IMR-90 (cell line): ENCODE data around the gene C9orf78. TPM values are rescaled to one million over a fixed set of nuclear protein-coding genes. Genes with fewer than 3 reads are reported as not detected.

Source experiments
- ATAC-seq: fragments of 200-7000 bp; cut with Tn5 transposase; 2 replicates; pipeline ENCODE4 v1.9.1; 2020; ENCODE audit warnings: low read depth, mild to moderate bottlenecking, moderate library complexity
- BruUV-seq: library from RNA; stranded (reverse); fragments of 400-500 nt; replicated peaks from 2 replicates; lab custom pipeline; 2021; lab: Mats Ljungman, UMichigan
- CTCF ChIA-PET: fragments of 300-600 bp; formaldehyde crosslinking; extraction: SDS; loops from one replicate; lab custom pipeline; 2021; ENCODE audit warnings: antibody characterized with exemption; lab: Yijun Ruan, JAX
- POLR2A ChIA-PET: fragments of 300-600 bp; sonication (Branson Sonifier 250); formaldehyde crosslinking; loops from one replicate; lab custom pipeline; 2022; ENCODE audit warnings: antibody characterized with exemption; ENCODE audit not compliant: unreplicated experiment; lab: Charles Lee
- DNase-seq: peaks from one replicate; pipeline ENCODE4 v3.0.0; 2013
- H2AFZ ChIP-seq: replicated peaks from 2 replicates; pipeline ENCODE3; 2013; ENCODE audit warnings: low read length, mild to moderate bottlenecking; ENCODE audit not compliant: poor library complexity
- H2AK5ac ChIP-seq: 2 replicates; pipeline ENCODE4 v1.6.1; 2013; ENCODE audit warnings: low read depth, low read length, inconsistent platforms
- H2AK9ac ChIP-seq: replicated peaks from 2 replicates; pipeline ENCODE3; 2013; ENCODE audit warnings: mild to moderate bottlenecking, low read depth, low read length, moderate library complexity; ENCODE audit not compliant: poor library complexity
- H2BK120ac ChIP-seq: 2 replicates; pipeline ENCODE4 v1.6.1; 2013; ENCODE audit warnings: low read depth, low read length, inconsistent platforms
- H2BK15ac ChIP-seq: 3 replicates; pipeline ENCODE4 v1.6.1; 2013; ENCODE audit warnings: low read depth, low read length, inconsistent platforms
- H2BK20ac ChIP-seq: 2 replicates; pipeline ENCODE4 v1.6.1; 2013; ENCODE audit warnings: low read depth, mild to moderate bottlenecking, inconsistent platforms, low read length, moderate library complexity
- H2BK5ac ChIP-seq: 2 replicates; pipeline ENCODE4 v1.6.1; 2013; ENCODE audit warnings: mild to moderate bottlenecking, low read depth, low read length, inconsistent platforms; ENCODE audit not compliant: poor library complexity, severe bottlenecking
- H3K14ac ChIP-seq: replicated peaks from 2 replicates; pipeline ENCODE4 v1.6.1; 2013; ENCODE audit warnings: low read depth, low read length, inconsistent platforms
- H3K18ac ChIP-seq: 2 replicates; pipeline ENCODE4 v1.6.1; 2013; ENCODE audit warnings: low read depth, low read length, control low read depth
- H3K23ac ChIP-seq: 2 replicates; pipeline ENCODE4 v1.6.1; 2013; ENCODE audit warnings: low read depth, low read length, inconsistent platforms
- H3K27ac ChIP-seq: 2 replicates; pipeline ENCODE4 v1.5.1; 2013; ENCODE audit warnings: mild to moderate bottlenecking, control low read depth, low read length; ENCODE audit not compliant: insufficient read depth
- H3K27me3 ChIP-seq: 2 replicates; pipeline ENCODE4 v1.6.1; 2013; ENCODE audit warnings: low read length; ENCODE audit not compliant: control insufficient read depth, insufficient read depth
- H3K36me3 ChIP-seq: 2 replicates; pipeline ENCODE4 v1.6.1; 2013; ENCODE audit warnings: low read length, mixed read lengths; ENCODE audit not compliant: control insufficient read depth, insufficient read depth
- H3K4ac ChIP-seq: 2 replicates; pipeline ENCODE4 v1.6.1; 2013; ENCODE audit warnings: low read depth, low read length, inconsistent platforms
- H3K4me1 ChIP-seq: 2 replicates; pipeline ENCODE4 v1.6.1; 2013; ENCODE audit warnings: low read length, mixed read lengths; ENCODE audit not compliant: control insufficient read depth, insufficient read depth
- H3K4me2 ChIP-seq: 2 replicates; pipeline ENCODE4 v1.6.1; 2013; ENCODE audit warnings: low read depth, mild to moderate bottlenecking, control low read depth, low read length, moderate library complexity
- H3K4me3 ChIP-seq: 2 replicates; pipeline ENCODE4 v1.5.1; 2013; ENCODE audit warnings: low read depth, mild to moderate bottlenecking, control low read depth, low read length, moderate library complexity; ENCODE audit not compliant: insufficient read depth
- H3K56ac ChIP-seq: 2 replicates; pipeline ENCODE4 v1.6.1; 2013; ENCODE audit warnings: low read length, inconsistent platforms; ENCODE audit not compliant: insufficient read depth; ENCODE audit errors: extremely low read depth
- H3K79me1 ChIP-seq, 2 experiments: 2 replicates each; pipeline ENCODE4 v1.6.1; 2013; ENCODE audit warnings: low read length in 2 of 2, inconsistent platforms in 1 of 2, low read depth in 1 of 2
- H3K9ac ChIP-seq: 2 replicates; pipeline ENCODE4 v1.6.1; 2013; ENCODE audit warnings: low read depth, low read length, control low read depth
- H3K9me1 ChIP-seq: 2 replicates; pipeline ENCODE4 v1.6.1; 2013; ENCODE audit warnings: low read length, inconsistent platforms; ENCODE audit not compliant: insufficient read depth
- H3K9me3 ChIP-seq: 2 replicates; pipeline ENCODE4 v1.6.1; 2013; ENCODE audit warnings: low read length; ENCODE audit not compliant: control insufficient read depth, insufficient read depth
- H4K20me1 ChIP-seq: 2 replicates; pipeline ENCODE4 v1.6.1; 2013; ENCODE audit warnings: low read length, inconsistent platforms; ENCODE audit not compliant: insufficient read depth
- H4K5ac ChIP-seq: 2 replicates; pipeline ENCODE4 v1.6.1; 2013; ENCODE audit warnings: mild to moderate bottlenecking, low read depth, low read length, control low read depth
- H4K8ac ChIP-seq, 2 experiments: 2 replicates each; pipeline ENCODE4 v1.6.1; 2013; ENCODE audit warnings: low read depth in 2 of 2, low read length in 2 of 2, control low read depth in 1 of 2, inconsistent platforms in 1 of 2
- H4K91ac ChIP-seq: 2 replicates; pipeline ENCODE4 v1.6.1; 2013; ENCODE audit warnings: low read depth, low read length, inconsistent platforms; ENCODE audit not compliant: insufficient read depth
- CEBPB ChIP-seq: IDR thresholded peaks from 2 replicates; pipeline ENCODE4 v1.6.1; 2012; ENCODE audit warnings: low read depth, low read length, improper control_type of control experiment
- CHD1 ChIP-seq: IDR thresholded peaks from 2 replicates; pipeline ENCODE4 v1.6.1; 2012; ENCODE audit warnings: low read depth, low read length, improper control_type of control experiment
- FOS ChIP-seq: fragments of 150-350 bp; IDR thresholded peaks from 2 replicates; pipeline ENCODE4 v1.6.1; 2016; ENCODE audit warnings: low read depth, low read length
- MAFK ChIP-seq: IDR thresholded peaks from 2 replicates; pipeline ENCODE4 v1.6.1; 2012; ENCODE audit warnings: low read depth, low read length, improper control_type of control experiment
- MAZ ChIP-seq: IDR thresholded peaks from 2 replicates; pipeline ENCODE4 v1.6.1; 2012; ENCODE audit warnings: low read depth, mild to moderate bottlenecking, low read length, improper control_type of control experiment, moderate library complexity, borderline replicate concordance
- MXI1 ChIP-seq: IDR thresholded peaks from 2 replicates; pipeline ENCODE4 v1.6.1; 2012; ENCODE audit warnings: low read depth, mild to moderate bottlenecking, low read length, moderate library complexity, borderline replicate concordance
- NFE2L2 ChIP-seq: fragments of 150-350 bp; IDR thresholded peaks from 2 replicates; pipeline ENCODE4 v1.6.1; 2016; ENCODE audit warnings: low read depth, mild to moderate bottlenecking, low read length
- POLR2A ChIP-seq: IDR thresholded peaks from 2 replicates; pipeline ENCODE4 v1.6.1; 2012; ENCODE audit warnings: mild to moderate bottlenecking, low read depth, low read length
- RAD21 ChIP-seq: IDR thresholded peaks from 2 replicates; pipeline ENCODE4 v1.6.1; 2012; ENCODE audit warnings: low read length, improper control_type of control experiment
- RCOR1 ChIP-seq: IDR thresholded peaks from 2 replicates; pipeline ENCODE4 v1.6.1; 2012; ENCODE audit warnings: mild to moderate bottlenecking, low read length, improper control_type of control experiment; ENCODE audit not compliant: insufficient replicate concordance
- RFX5 ChIP-seq: IDR thresholded peaks from 2 replicates; pipeline ENCODE4 v1.8.0; 2012; ENCODE audit warnings: low read depth, mild to moderate bottlenecking, low read length, moderate library complexity
- SMC3 ChIP-seq: fragments of 150-350 bp; IDR thresholded peaks from 2 replicates; pipeline ENCODE4 v1.6.1; 2016; ENCODE audit warnings: low read depth, mild to moderate bottlenecking, antibody characterized with exemption, low read length, moderate library complexity
- WGBS, 2 experiments: methylation state at CpG; one replicate each; pipeline versions ENCODE4 v1.1.5 to v1.1.7; 2013; ENCODE audit warnings: missing lambda C conversion rate in 2 of 2; ENCODE audit not compliant: insufficient read length in 1 of 2; ENCODE audit errors: extremely low coverage in 2 of 2; 5-methylcytosine and 5-hydroxymethylcytosine counted together
- dilution Hi-C: fragments of 300-500 bp; cut with HindIII; formaldehyde crosslinking; loops from one replicate; pipeline ENCODE4 v1.14.3; 2018; ENCODE audit warnings: low sequenced_read_pairs; ENCODE audit not compliant: unreplicated experiment
- in situ Hi-C: fragments of 300-500 bp; cut with MboI; formaldehyde crosslinking; loops from 3 replicates; pipeline ENCODE4 v1.14.3; 2019; ENCODE audit warnings: low sequenced_read_pairs, inconsistent platforms, mixed read lengths
- intact Hi-C: fragments of 100-400 bp; cut with micrococcal nuclease; formaldehyde crosslinking; loops from 2 replicates; pipeline ENCODE4 v1.10.0; 2022
- polyA plus RNA-seq, 3 experiments: library from polyadenylated mRNA; depleted of rRNA; stranded (reverse); fragments of >200 nt; gene quantifications; 2 replicates each; pipeline ENCODE4 v1.2.3, GENCODE V29; 2012; ENCODE audit warnings: low replicate concordance in 1 of 3
- total RNA-seq: library from RNA; depleted of rRNA; stranded (reverse); fragments of >200 nt; gene quantifications from 2 replicates; pipeline ENCODE4 v1.2.3, GENCODE V29; 2012
- TF ChIP-seq, protein P1 (sequence below): fragments of 150-350 bp; IDR thresholded peaks from 2 replicates; pipeline ENCODE4 v1.6.1; 2016; ENCODE audit warnings: low read depth, mild to moderate bottlenecking, low read length, moderate library complexity, borderline replicate concordance
- TF ChIP-seq, protein P2 (sequence below): fragments of 150-350 bp; IDR thresholded peaks from 2 replicates; pipeline ENCODE4 v1.6.1; 2017; ENCODE audit warnings: mild to moderate bottlenecking, antibody characterized with exemption, low read length, low read depth
- TF ChIP-seq, protein P3 (sequence below): conservative IDR thresholded peaks from 2 replicates; pipeline ENCODE4 v1.5.1; 2012; ENCODE audit warnings: mild to moderate bottlenecking, low read depth, low read length, improper control_type of control experiment

The C9orf78 gene
- total and polyA plus RNA-seq, 2 of the 4 experiments (the other 2 are of a cell fraction), result 29.8 to 46.0 TPM

DNA sequence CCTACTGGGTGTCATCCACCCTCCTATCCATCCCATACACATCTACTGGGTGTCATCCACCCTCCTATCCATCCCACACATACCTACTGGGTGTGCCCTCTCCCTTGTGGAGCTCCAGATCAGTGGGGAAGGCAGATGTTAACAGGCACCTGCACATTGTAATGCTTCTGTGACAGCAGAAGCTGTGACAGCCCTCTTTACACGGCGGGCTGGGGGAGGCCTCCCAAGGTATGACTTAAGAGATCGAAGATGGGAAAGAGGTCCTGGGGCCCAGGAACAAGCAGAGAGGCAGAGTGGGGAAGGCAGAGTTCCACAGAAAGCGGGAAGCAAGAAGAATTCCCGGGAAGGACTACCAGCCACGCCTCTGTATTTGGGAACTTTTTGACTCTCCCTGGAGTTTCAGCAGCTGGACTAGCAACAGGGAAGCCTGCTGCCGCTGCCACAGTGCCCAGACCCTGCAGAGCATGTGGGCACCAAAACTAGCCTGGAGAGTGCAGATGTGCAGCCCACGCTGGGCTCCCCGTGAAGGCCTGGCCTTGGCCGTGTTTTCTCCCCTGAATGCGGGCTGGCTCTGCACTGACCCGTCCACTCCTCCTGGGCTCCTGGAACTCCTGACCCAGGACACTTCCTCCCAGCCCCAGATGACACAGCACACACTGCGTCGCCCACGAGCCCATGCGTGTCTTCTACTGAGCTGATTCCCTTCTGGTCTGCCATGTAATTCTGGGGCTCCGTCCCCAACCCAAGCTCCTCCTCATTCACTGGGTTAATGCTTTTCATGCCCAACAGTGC is 20.4 kb downstream of the C9orf78 start:
- no TSS peak for BruUV-seq
- POLR2A ChIA-PET, result no interaction called here
- TF ChIP-seq RCOR1, result no peak
- TF ChIP-seq, protein P1, sequence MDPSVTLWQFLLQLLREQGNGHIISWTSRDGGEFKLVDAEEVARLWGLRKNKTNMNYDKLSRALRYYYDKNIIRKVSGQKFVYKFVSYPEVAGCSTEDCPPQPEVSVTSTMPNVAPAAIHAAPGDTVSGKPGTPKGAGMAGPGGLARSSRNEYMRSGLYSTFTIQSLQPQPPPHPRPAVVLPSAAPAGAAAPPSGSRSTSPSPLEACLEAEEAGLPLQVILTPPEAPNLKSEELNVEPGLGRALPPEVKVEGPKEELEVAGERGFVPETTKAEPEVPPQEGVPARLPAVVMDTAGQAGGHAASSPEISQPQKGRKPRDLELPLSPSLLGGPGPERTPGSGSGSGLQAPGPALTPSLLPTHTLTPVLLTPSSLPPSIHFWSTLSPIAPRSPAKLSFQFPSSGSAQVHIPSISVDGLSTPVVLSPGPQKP, result no peak
- TF ChIP-seq RFX5, result no peak
- TF ChIP-seq SMC3, result no peak
- no peak for TF ChIP-seq NFE2L2
- TF ChIP-seq MAFK, result no peak
- TF ChIP-seq CEBPB, result no peak
- TF ChIP-seq CHD1, result no peak
- no peak for TF ChIP-seq FOS
- no peak for TF ChIP-seq MAZ
- no peak for TF ChIP-seq RAD21
- TF ChIP-seq, protein P2, sequence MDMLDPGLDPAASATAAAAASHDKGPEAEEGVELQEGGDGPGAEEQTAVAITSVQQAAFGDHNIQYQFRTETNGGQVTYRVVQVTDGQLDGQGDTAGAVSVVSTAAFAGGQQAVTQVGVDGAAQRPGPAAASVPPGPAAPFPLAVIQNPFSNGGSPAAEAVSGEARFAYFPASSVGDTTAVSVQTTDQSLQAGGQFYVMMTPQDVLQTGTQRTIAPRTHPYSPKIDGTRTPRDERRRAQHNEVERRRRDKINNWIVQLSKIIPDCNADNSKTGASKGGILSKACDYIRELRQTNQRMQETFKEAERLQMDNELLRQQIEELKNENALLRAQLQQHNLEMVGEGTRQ, result no peak
- no peak for TF ChIP-seq POLR2A
- no peak for TF ChIP-seq MXI1
- TF ChIP-seq, protein P3, sequence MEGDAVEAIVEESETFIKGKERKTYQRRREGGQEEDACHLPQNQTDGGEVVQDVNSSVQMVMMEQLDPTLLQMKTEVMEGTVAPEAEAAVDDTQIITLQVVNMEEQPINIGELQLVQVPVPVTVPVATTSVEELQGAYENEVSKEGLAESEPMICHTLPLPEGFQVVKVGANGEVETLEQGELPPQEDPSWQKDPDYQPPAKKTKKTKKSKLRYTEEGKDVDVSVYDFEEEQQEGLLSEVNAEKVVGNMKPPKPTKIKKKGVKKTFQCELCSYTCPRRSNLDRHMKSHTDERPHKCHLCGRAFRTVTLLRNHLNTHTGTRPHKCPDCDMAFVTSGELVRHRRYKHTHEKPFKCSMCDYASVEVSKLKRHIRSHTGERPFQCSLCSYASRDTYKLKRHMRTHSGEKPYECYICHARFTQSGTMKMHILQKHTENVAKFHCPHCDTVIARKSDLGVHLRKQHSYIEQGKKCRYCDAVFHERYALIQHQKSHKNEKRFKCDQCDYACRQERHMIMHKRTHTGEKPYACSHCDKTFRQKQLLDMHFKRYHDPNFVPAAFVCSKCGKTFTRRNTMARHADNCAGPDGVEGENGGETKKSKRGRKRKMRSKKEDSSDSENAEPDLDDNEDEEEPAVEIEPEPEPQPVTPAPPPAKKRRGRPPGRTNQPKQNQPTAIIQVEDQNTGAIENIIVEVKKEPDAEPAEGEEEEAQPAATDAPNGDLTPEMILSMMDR, result no peak

More for the DNA sequence above, 20.4 kb downstream of the C9orf78 start:
- Histone ChIP-seq H3K14ac (no peak overlapping the region), H3K4me1 (no peaks in the 10 kb centered on the region), H2BK5ac (no peak overlapping the region), H2AFZ (no peak overlapping the region), H3K4me2 (no peak overlapping the region), H3K27me3 (no peaks in the 10 kb centered on the region), H2BK15ac (no peak overlapping the region), H3K9me1 (no peaks in the 10 kb centered on the region; the same call in 1 of the 2 replicates), H4K91ac (no peak overlapping the region), H3K23ac (no peak overlapping the region), H3K4ac (no peak overlapping the region), H4K8ac (no peak overlapping the region), H3K9me3 (no peaks in the 10 kb centered on the region), H3K36me3 (peaks cover 55% of the 10 kb centered on the region), H2AK5ac (no peak overlapping the region), H4K5ac (no peak overlapping the region), H3K56ac (no peak overlapping the region), H3K18ac (no peak overlapping the region), H4K20me1 (peaks cover 9% of the 10 kb centered on the region; the same call in 1 of the 2 replicates), H3K4me3 (no peak overlapping the region), H3K27ac (no peak overlapping the region), H2BK20ac (no peak overlapping the region), H3K79me1 (peaks cover 5 to 41% of the 10 kb centered on the region in 2 experiments), H2AK9ac (no peak overlapping the region), H3K9ac (no peak overlapping the region), H2BK120ac (no peak overlapping the region)
- intact Hi-C loops (no loop called here), in situ Hi-C loops (no loop called here), dilution Hi-C loops (no loop called here)
- CTCF ChIA-PET, result no interaction called here
- 79% methylated on average over 5 of the region's 17 CpGs; no CpG with 5 or more reads in 1 of the 2 experiments for WGBS, 2 experiments
- ATAC-seq (no peak), DNase-seq (no peak)
